ENCODE measurements around the gene WWC2.

The WWC2 gene

DNA sequence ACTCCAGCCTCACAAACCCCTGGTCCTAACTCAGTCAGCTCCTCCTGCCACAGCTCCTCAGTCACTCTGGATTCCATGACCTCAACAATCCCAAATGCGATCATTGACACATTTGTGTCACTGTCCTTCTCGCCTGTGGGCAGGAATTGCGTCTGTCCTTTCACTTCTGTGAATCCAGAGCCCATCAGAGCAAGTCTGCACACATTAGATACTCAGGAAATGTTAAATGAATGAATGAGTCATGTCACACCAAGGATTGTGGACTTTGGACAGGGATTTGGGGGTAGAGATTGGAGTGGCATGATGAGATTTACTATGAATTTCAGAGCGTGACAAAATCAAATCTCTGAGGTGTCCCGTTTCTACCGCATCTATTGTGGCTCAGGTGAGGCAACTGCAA, 234.9 kb downstream of the WWC2 start:
- TF ChIP-seq POLR2A (IDR thresholded peaks at IDR 0.05; ENCODE audit: low read length) (no peak), GATA1 (IDR thresholded peaks at IDR 0.05; ENCODE audit: low read depth, low read length) (no peak)
- DNase-seq: no peak

DNA sequence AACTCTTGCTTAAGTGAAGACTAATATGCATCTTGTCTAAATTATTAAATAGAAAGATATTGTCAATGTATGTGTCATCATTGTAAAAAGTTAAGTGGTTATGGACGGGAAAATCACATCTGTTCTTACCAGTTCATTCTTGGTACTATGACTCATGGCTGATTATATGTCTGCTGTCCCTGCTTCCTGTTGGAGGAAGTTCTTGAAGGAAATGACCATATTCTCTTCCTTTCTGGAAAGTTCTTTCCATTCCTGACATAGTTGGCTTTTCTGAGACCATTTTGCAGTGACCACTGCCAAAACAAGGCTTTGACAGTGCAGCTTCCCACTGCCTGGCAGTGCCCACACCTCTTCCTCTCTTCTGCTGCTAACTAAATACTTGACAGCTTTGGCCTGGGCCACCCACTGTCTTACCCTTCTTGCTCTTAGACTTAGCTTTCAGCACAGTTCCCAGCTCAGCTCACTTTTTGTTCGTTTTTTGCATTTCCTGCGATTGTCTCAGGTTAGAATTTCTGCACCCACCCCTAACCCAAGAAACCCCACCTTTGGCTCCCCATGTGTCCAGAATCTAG, 236.4 kb downstream of the WWC2 start:
- TF ChIP-seq POLR2A (IDR thresholded peaks at IDR 0.05; ENCODE audit: low read length) (no peak), GATA1 (IDR thresholded peaks at IDR 0.05; ENCODE audit: low read depth, low read length) (no peak)
- DNase-seq: no peak

DNA sequence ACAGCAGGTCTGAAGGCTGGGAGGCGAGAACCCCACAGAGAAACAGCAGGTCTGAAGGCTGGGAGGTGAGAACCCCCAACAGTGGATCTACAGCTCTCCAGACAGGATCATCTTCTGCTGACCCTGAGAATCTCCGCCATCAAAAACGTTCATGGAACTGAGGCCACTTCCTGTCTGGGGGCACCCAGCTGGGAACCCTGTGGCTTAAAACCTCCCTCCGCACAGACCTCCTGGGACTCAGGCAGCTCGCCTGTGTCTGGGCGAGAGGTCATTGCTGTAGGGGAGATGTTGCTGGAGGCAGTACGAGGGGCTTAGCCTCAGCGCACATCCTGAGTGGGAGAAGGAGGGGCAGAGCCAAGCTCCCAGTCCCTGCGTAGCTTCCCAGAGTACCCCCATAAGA, 238.3 kb downstream of the WWC2 start:
- no peak for DNase-seq

DNA sequence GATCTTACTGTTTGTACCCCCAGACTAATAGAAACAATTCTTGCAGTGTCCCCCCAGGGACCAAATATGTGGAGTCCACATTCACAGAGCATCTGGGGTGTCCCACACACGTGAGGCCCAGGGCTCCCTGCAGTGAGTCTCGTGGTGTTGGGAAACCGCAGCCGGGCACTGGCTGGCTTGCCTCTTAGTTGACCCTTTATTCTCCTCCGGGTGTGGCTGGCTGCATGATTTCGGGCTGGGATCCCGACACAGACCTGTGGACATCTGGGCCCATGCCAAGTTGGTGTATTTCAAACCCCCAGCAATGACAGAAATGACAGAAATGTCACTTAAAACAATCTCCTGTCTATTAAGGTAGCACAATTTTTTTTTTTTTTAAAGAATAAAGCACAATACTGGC, 238.8 kb downstream of the WWC2 start:
- TF ChIP-seq POLR2A (IDR thresholded peaks at IDR 0.05; ENCODE audit: low read length) (no peak), GATA1 (IDR thresholded peaks at IDR 0.05; ENCODE audit: low read depth, low read length) (no peak)

More for the DNA sequence above, 238.3 kb downstream of the WWC2 start:
- TF ChIP-seq GATA1 (IDR thresholded peaks at IDR 0.05; ENCODE audit: low read depth, low read length) (no peak), POLR2A (IDR thresholded peaks at IDR 0.05; ENCODE audit: low read length) (no peak)

DNA sequence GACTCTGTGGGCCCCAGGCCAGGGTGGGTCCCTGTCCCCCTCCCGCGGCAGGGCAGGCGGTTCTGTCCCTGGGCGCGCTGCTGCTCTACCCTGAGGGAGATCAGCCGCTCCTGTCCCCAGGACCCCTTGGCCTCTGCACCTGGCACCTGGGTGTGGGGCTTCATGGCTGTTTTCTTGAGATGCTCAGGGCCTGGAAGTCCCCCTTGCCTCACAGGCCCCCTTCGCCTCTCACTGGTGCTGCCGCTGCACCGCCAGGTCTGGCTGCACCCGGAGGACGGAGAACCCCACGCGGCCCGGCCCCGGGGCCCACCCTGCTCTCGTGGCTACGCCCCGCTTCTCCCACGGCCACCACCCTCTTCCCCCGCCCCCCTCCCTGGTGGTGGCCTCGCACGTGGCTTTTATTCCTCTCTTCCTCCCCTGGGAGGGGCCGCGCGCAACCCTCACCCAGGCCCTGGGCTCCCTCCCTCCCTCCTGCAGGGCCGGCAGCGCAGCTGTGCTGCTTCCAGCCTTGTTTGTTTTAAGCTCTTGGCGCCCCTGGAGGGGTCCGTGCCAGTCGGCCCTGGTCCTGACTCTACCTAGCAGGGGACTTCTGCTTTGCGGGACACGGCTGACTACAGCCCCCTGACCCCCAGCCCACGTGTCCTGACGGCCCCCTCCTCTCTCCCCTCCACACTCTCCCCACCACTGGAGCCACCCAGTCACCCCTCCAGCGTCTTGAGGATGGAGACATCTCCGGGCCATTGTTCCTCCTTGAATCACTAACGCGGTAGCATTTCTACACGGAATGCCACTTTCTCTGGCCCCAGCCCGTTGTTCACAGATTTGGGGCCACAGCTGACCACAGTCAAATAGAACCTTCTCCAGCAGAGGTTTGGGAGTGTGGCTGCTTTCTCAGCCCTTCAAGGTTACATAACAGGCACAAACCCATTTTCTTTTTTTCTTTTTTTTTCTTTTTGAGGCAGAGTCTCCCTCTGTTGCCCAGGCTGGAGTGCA, 243.8 kb downstream of the WWC2 start:
- peak; percentile 24 to 38 for DNase-seq
- TF ChIP-seq POLR2A (IDR thresholded peaks at IDR 0.05; ENCODE audit: low read length) (no peak), GATA1 (IDR thresholded peaks at IDR 0.05; ENCODE audit: low read depth, low read length) (no peak)

More for the DNA sequence above, 238.8 kb downstream of the WWC2 start:
- no peak for DNase-seq

DNA sequence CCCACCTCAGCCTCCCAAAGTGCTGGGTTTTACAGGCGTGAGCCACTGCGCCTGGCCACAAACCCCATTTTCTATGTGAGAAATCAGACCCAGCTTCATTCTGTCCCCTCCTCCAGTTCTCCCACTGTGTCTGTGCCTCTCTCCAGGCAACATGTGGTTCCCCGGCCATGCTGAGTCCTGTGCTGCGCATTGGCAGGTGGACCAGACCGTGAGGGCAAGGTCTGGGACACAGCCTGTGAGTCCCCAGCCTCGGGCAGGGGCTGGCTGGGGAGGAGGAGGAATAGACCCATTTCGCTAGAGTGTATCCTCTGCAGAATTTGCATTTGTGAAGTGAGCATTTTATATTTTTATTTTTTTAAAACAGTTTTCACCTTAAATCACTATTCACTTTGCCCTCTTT, 244.7 kb downstream of the WWC2 start:
- no peak for DNase-seq
- TF ChIP-seq GATA1 (IDR thresholded peaks at IDR 0.05; ENCODE audit: low read depth, low read length) (no peak), POLR2A (IDR thresholded peaks at IDR 0.05; ENCODE audit: low read length) (no peak)

DNA sequence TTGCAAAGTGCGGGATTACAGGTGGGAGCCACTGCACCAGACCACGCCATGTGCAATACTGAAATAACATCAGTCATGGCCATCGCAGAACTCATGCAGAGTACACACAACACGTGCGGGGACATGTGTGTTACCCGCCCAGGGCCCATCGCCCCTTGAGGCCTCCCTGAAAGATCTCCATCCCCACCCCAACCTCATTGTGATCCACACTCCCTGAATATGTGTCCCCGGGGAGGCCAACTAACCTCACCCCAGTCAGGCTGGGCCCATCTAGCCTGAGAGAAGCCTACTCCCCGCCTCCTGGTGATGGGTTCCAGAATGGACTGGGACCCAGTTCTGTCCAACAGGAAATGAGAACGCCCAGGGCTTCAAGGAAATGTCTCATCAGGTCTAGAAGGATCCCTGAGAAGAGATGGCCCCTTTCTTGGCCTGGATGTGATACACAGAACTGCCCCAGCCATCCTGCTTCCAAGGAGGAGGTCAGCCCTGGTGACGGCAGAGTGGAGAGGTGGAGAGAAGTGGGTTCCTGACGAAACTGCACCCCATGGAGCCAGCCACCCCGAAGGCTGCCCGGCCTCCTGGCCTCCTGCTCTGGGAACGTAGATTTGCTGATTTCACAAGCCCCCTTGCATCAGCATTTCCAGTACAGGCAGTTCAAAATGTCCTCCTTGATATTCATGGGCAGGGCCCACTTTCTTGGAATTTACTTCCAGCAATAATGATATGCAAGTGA, 245.6 kb downstream of the WWC2 start:
- DNase-seq: no peak
- no peak for TF ChIP-seq GATA1 (IDR thresholded peaks at IDR 0.05; ENCODE audit: low read depth, low read length)

DNA sequence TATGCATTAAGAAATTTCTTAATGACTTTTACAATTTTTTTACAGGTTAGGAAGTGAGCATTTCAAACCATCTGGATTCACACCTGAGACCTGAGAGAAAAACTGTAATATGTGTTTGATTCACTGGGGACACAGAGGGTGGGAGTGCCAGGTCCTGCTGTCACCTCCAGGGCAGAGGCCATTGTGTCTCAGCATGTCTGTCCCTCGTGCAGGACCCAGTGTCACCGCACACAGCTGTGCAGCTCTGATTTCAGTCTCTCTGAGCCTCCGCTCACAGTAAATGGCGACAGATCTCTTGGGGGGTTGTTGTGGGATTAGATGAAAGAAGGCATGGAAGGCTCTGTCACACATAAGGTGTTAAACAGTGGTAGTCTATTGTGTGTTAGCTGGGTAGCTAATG, 246.2 kb downstream of the WWC2 start:
- DNase-seq: no peak
- TF ChIP-seq POLR2A (IDR thresholded peaks at IDR 0.05; ENCODE audit: low read length): no peak

DNA sequence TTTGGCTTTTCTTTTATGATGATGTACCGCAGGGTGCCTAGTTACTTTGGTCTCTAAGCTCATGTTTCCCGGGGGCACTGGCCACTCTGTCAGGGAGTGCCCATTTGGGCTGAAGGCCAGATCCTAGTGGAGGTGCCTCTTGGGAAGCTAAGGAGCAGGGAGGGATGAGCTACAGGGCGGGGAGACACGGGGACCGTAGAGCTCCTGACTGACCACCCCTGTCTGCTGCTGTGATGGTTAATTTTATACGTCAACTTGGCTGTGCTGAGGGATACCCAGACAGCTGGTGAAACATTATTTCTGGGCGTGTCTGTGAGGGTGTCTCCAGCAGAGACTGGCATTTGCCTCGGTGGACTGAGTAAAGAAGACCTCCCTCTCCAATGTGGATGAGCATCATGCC, 248.1 kb downstream of the WWC2 start:
- TF ChIP-seq POLR2A (IDR thresholded peaks at IDR 0.05; ENCODE audit: low read length): no peak
- TF ChIP-seq GATA1 (IDR thresholded peaks at IDR 0.05; ENCODE audit: low read depth, low read length): no peak
- DNase-seq: no peak

DNA sequence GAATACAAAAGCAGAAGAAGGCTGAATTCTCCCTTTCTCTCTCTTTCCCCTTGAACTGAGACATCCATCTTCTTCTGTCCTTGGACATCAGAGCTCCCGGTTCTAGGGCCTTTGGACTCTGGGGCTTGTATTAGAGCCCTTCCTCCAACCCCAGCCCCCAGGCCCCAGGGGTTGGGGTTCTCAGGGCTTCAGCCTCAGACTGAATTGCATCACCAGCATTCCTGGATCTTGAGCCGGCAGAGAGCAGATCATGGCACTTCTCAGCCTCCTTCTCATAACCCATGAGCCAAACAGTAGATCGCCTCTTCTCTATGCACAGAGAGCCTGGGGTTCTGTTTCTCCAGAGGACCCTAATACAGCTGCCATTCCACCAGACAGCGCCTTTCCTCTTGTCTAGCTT, 248.5 kb downstream of the WWC2 start:
- DNase-seq: no peak
- TF ChIP-seq GATA1 (IDR thresholded peaks at IDR 0.05; ENCODE audit: low read depth, low read length) (no peak), POLR2A (IDR thresholded peaks at IDR 0.05; ENCODE audit: low read length) (no peak)

DNA sequence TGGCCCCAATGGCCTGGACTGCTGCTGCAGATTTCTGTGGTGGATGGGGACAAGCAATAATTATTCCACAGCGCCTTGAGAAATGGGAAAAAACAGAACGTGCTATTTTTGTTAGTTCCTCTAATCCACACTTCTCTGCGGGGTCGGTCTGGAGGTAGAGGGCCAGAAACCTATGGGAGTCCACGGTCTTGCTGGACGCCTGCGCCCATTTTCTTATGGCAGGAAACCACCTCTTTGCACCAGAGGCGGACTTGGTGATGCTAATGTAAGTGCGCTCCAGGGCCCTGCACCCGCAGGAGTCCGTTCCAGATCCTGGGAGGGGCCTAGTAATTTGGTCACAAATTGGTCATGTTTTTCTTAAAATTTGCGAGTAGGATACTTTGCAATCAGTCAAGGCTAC, 249.1 kb downstream of the WWC2 start:
- no peak for TF ChIP-seq POLR2A (IDR thresholded peaks at IDR 0.05; ENCODE audit: low read length)
- TF ChIP-seq GATA1 (IDR thresholded peaks at IDR 0.05; ENCODE audit: low read depth, low read length): no peak
- no peak for DNase-seq

DNA sequence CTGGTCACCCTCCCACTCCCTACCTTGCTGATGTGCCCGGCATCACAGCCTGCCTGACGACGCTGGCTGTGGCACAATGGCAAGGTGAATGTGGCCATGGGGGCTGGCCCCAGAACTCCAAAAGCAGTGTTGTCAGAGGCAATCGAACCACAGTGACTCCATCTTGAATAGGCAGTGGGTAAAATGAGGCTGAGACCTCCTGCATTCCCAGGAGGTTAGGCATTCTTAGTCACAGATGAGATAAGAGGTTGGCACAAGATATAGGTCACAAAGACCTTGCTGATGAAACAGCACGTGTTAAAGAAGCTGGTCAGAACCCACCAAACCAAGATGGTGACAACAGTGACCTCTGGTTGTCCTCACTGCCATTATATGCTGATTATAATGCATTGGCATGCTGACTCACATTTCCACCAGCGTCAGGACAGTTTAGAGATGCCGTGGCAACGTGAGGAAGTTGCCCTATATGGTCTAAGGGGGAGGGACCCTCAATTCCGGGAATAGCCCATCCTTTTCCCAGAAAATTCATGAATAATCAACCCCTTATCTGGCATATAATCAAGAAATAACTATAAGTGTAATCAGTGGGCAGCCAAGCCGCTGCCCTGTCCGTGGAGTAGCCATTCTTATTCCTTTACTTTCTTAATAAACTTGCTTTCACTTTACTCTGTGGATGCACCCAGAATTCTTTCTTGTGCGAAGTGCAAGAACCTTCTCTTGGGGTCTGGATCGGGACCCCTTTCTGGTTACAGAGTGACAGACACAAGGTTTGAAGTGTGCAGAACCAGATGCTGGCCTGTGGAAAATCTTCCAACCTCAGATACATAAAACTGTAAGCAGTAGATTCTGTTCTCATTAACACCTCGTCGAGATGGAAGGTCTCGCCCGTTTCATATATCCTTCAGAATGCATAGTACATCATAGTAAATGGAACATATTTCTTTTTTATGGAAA, 249.9 kb downstream of the WWC2 start:
- DNase-seq: peak; percentile 65 to 82
- no peak for TF ChIP-seq POLR2A (IDR thresholded peaks at IDR 0.05; ENCODE audit: low read length)

DNA sequence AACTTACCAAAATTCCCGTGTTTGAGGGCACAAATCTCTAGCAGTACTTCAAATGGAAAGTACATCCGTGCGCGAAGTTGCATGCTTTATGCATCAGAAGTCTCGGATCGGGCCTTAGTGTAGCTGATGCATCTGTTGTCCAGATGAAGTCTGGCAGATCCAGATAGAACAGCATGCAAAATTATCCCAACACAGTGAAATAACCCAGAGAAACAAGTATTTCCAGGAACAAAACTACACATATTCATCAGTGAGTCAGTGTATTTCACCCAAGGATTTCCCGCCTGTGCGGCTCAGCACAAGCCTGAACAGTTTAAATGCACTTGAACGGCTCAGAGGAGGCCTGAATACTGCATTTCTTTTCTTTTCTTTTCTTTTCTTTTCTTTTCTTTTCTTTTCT, 250.6 kb downstream of the WWC2 start:
- TF ChIP-seq GATA1 (IDR thresholded peaks at IDR 0.05; ENCODE audit: low read depth, low read length) (no peak), POLR2A (IDR thresholded peaks at IDR 0.05; ENCODE audit: low read length) (no peak)
- DNase-seq: no peak

All from erythroblast (primary cell).